Measurements from ENCODE around the gene CCDC179. TPM values are rescaled to one million over a fixed set of nuclear protein-coding genes. Genes with fewer than 3 reads are reported as not detected.

The CCDC179 gene
- total RNA-seq, 1 experiment from 2014 or later, result not detected

DNA sequence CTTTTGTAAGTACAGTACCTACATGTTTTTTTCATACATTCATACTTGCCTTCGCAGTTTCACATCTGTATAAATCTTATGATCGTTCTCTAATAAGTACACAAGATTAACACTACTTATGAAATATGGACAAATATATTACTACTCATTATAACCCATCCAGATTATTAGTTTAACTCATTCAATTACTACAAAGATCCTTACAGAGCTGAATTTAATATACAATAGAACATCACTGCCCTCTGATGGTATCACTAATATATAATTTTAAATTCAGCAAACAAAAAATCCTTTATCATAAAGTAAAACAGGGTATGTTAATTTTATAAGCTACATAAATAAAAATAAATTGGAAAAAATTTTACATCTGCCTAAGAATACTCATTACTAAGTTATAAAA, 38.1 kb downstream of the CCDC179 start:
- Histone ChIP-seq H2AK5ac (ENCODE audit: insufficient read length, low read length) (no peak overlapping the region), H3K9me3 (ENCODE audit: control insufficient read depth, low read depth, low read length) (no peaks in the 10 kb centered on the region), H3K9ac (ENCODE audit: extremely low read depth, insufficient read length, low read length) (no peak overlapping the region), H2BK5ac (ENCODE audit: insufficient read length, low read length) (no peak overlapping the region), H3K4me1 (ENCODE audit: insufficient read depth, low read length) (no peaks in the 10 kb centered on the region), H2BK12ac (ENCODE audit: insufficient read length, low read depth, low read length) (no peak overlapping the region), H3K4ac (ENCODE audit: low read depth, low read length) (no peak overlapping the region), H4K91ac (ENCODE audit: insufficient read length, low read depth, low read length) (no peak overlapping the region), H4K8ac (replicated peaks; ENCODE audit: insufficient read length, low read depth, low read length) (no peak overlapping the region), H3K23ac (ENCODE audit: insufficient read length, low read depth, low read length) (no peak overlapping the region), H3K4me2 (ENCODE audit: insufficient read depth, insufficient read length, low read length) (no peak overlapping the region), H3K79me1 (ENCODE audit: insufficient read depth, low read depth, low read length, poor library complexity, severe bottlenecking) (no peaks in the 10 kb centered on the region), H3K79me2 (ENCODE audit: insufficient read depth, low read length) (no peaks in the 10 kb centered on the region), H2BK120ac (ENCODE audit: low read depth, low read length, poor library complexity, severe bottlenecking) (no peak overlapping the region), H4K20me1 (ENCODE audit: control insufficient read depth, insufficient read depth, insufficient read length) (no peaks in the 10 kb centered on the region), H3K56ac (ENCODE audit: insufficient read length, low read depth, low read length) (no peak overlapping the region), H3K18ac (ENCODE audit: insufficient read length, low read depth, low read length) (no peak overlapping the region), H3K27me3 (ENCODE audit: insufficient read depth, low read length) (no peaks in the 10 kb centered on the region), H4K5ac (ENCODE audit: insufficient read length, low read depth, low read length) (no peak overlapping the region), H3T11ph (ENCODE audit: low read length) (no peak overlapping the region), H2BK15ac (ENCODE audit: low read depth, low read length) (no peak overlapping the region), H2AFZ (ENCODE audit: low read length) (no peak overlapping the region), H2BK20ac (ENCODE audit: low read depth, low read length, poor library complexity, severe bottlenecking) (no peak overlapping the region), H3K27ac (ENCODE audit: insufficient read length, low read depth, low read length) (no peak overlapping the region), H3K23me2 (ENCODE audit: insufficient read length, low read depth, low read length, poor library complexity, severe bottlenecking) (no peaks in the 10 kb centered on the region), H3K14ac (ENCODE audit: insufficient read depth, low read length) (no peak overlapping the region)
- TF ChIP-seq, protein P1, sequence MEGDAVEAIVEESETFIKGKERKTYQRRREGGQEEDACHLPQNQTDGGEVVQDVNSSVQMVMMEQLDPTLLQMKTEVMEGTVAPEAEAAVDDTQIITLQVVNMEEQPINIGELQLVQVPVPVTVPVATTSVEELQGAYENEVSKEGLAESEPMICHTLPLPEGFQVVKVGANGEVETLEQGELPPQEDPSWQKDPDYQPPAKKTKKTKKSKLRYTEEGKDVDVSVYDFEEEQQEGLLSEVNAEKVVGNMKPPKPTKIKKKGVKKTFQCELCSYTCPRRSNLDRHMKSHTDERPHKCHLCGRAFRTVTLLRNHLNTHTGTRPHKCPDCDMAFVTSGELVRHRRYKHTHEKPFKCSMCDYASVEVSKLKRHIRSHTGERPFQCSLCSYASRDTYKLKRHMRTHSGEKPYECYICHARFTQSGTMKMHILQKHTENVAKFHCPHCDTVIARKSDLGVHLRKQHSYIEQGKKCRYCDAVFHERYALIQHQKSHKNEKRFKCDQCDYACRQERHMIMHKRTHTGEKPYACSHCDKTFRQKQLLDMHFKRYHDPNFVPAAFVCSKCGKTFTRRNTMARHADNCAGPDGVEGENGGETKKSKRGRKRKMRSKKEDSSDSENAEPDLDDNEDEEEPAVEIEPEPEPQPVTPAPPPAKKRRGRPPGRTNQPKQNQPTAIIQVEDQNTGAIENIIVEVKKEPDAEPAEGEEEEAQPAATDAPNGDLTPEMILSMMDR (conservative IDR thresholded peaks at IDR 0.05), result no peak
- H3K36me3 Mint-ChIP-seq (ENCODE audit: insufficient read depth in 1 of 3, low read depth in 3 of 3), result no peaks in the 10 kb centered on the region
- no CpG with 5 or more reads among the region's 2 CpGs for WGBS (ENCODE audit: extremely low coverage, insufficient read length, low lambda C conversion rate)
- no peak overlapping the region for H3K4me3 Mint-ChIP-seq
- no peak overlapping the region for H3K27ac Mint-ChIP-seq
- H3K27me3 Mint-ChIP-seq (ENCODE audit: low read depth), result no peaks in the 10 kb centered on the region
- DNase-seq, result no peak
- no peaks in the 10 kb centered on the region for H3K4me1 Mint-ChIP-seq
- no peaks in the 10 kb centered on the region for H3K9me3 Mint-ChIP-seq
